Measurements from ENCODE around the gene TNFRSF8.
"Not testable (repeated sequence)": the region's sequence is repeated elsewhere in the genome, so short reads cannot be mapped to it uniquely, and the experiment has no call there.

TNFRSF8 gene

DNA sequence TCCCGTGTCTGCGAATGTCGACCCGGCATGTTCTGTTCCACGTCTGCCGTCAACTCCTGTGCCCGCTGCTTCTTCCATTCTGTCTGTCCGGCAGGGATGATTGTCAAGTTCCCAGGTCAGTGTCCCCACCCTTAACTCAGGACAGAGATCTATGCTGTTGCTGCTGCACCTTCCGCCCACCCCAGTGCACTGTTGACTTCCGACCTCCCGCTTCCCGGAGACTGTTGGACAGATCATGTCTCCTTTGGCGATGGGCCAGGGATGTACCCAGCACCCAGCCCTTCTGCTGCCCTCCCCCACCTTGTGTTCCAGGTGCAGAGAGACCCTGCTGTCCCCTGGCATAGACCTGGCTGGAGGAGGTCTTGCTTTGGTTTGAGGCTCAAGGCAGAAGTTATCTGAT is 41.3 kb downstream of the TNFRSF8 start:
- in situ Hi-C loops (cut with MboI; ENCODE audit: low sequenced_read_pairs, unreplicated experiment) = loop anchor here (25.0 kb wide), 1 partner anchor 508 kb away; the partner anchor contains the start of gene DHRS3
- TF ChIP-seq, protein P1, sequence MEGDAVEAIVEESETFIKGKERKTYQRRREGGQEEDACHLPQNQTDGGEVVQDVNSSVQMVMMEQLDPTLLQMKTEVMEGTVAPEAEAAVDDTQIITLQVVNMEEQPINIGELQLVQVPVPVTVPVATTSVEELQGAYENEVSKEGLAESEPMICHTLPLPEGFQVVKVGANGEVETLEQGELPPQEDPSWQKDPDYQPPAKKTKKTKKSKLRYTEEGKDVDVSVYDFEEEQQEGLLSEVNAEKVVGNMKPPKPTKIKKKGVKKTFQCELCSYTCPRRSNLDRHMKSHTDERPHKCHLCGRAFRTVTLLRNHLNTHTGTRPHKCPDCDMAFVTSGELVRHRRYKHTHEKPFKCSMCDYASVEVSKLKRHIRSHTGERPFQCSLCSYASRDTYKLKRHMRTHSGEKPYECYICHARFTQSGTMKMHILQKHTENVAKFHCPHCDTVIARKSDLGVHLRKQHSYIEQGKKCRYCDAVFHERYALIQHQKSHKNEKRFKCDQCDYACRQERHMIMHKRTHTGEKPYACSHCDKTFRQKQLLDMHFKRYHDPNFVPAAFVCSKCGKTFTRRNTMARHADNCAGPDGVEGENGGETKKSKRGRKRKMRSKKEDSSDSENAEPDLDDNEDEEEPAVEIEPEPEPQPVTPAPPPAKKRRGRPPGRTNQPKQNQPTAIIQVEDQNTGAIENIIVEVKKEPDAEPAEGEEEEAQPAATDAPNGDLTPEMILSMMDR (IDR thresholded peaks at IDR 0.05; ENCODE audit: borderline replicate concordance, control extremely low read depth, extremely low read depth, insufficient read depth, missing control alignments) = no peak
- DNase-seq (ENCODE audit: low spot score) = no peak

DNA sequence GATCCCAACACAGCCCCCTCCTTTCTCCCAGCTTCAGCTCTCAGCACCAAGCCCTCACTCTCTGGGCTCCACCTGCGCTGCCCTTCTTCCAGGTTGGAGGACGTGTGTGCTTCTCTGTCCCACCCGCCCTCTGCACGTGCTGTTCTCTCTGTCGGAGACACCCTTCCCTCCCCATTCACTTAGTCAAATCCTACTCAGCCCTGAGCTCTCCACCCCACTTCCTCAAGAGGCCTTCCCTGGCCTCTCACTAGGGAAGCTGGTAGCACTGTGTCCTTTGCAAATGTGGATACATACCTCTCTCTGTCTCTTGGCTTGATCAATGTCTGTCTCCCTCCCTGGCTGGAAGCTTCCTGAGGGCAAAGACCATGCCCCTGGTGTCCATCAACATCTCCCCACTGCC is 43.0 kb downstream of the TNFRSF8 start:
- TF ChIP-seq, protein P1 (IDR thresholded peaks at IDR 0.05; ENCODE audit: borderline replicate concordance, control extremely low read depth, extremely low read depth, insufficient read depth, missing control alignments) = no peak
- no peak for DNase-seq (ENCODE audit: low spot score)
- in situ Hi-C loops (cut with MboI; ENCODE audit: low sequenced_read_pairs, unreplicated experiment) = loop anchor here (25.0 kb wide), 1 partner anchor 506 kb away; the partner anchor contains the start of gene DHRS3

DNA sequence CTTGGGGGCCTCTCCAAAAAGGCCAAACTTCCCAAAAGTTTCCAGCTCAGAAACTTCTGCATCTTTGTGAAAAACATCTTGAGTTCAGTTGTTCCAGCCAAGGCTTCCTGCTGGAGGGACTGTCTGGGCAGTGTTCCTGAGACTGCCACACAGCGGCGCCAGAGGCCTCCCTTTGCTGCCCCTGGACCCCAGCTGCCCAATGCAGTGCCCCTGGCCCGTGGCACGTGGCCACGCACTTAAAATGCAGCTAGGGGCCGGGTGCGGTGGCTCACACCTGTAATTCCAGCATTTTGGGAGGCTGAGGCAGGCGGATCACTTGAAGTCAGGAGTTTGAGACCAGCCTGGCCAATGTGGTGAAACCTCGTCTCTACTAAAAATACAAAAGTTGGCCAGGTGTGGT is 43.8 kb downstream of the TNFRSF8 start:
- TF ChIP-seq, protein P1 (IDR thresholded peaks at IDR 0.05; ENCODE audit: borderline replicate concordance, control extremely low read depth, extremely low read depth, insufficient read depth, missing control alignments) = peak; percentile 27
- DNase-seq (ENCODE audit: low spot score) = not testable (repeated sequence)
- in situ Hi-C loops (cut with MboI; ENCODE audit: low sequenced_read_pairs, unreplicated experiment) = loop anchor here (25.0 kb wide), 1 partner anchor 505 kb away; the partner anchor contains the start of gene DHRS3

DNA sequence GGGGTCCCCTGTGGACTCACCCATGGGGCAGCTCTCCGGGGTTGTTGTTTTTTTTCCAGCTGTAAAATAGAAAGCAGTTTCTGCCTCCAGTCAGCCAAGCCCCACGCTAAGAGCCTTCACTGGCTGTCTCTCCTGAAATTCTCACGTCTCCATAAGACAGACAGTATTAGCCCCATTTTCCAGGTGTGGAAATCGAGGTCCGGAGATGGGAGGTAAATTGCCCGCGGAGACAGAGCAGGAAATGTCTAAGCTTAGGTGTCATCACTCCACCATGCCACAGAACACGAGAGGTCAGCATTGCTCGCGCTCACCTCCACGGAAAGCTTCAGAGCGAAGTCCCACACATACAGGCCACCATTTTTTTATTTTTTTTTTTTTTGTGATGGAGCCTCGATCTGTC is 44.6 kb downstream of the TNFRSF8 start:
- TF ChIP-seq, protein P1 (IDR thresholded peaks at IDR 0.05; ENCODE audit: borderline replicate concordance, control extremely low read depth, extremely low read depth, insufficient read depth, missing control alignments) = no peak
- in situ Hi-C loops (cut with MboI; ENCODE audit: low sequenced_read_pairs, unreplicated experiment) = loop anchor here (25.0 kb wide), 1 partner anchor 505 kb away; the partner anchor contains the start of gene DHRS3
- no peak for DNase-seq (ENCODE audit: low spot score)

DNA sequence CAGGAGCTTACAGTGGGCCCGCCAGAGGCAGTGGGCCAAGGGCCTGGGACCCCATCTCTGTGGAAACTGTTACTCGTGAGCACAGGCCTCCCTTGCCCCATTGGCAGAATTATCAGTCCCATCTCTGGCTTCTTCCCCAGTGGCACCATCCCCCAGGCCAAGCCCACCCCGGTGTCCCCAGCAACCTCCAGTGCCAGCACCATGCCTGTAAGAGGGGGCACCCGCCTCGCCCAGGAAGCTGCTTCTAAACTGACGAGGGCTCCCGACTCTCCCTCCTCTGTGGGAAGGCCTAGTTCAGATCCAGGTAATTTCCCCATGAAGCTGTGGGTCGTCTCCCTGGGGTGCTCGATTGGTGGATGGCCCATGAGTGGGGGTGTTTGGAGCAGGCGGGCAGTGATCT is 46.8 kb downstream of the TNFRSF8 start:
- TF ChIP-seq, protein P1 (IDR thresholded peaks at IDR 0.05; ENCODE audit: borderline replicate concordance, control extremely low read depth, extremely low read depth, insufficient read depth, missing control alignments) = no peak
- no peak for DNase-seq (ENCODE audit: low spot score)
- in situ Hi-C loops (cut with MboI; ENCODE audit: low sequenced_read_pairs, unreplicated experiment) = loop anchor here (25.0 kb wide), 1 partner anchor 502 kb away; the partner anchor contains the start of gene DHRS3

DNA sequence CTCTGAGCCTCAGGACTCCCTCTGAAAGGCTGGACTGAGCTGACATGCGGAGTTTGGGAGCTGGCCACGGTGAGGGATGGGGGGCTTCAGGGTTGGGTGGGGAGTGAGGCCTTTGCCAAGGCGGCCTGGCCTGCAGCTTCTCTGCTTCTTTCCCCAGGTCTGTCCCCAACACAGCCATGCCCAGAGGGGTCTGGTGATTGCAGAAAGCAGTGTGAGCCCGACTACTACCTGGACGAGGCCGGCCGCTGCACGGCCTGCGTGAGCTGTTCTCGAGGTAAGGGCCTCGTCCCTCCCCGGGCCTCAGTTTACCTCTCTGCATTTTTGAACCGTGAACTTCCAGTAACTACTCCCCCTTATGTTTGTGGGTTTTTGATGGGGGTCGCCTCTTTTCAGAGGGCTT is 48.6 kb downstream of the TNFRSF8 start:
- in situ Hi-C loops (cut with MboI; ENCODE audit: low sequenced_read_pairs, unreplicated experiment) = loop anchor here (25.0 kb wide), 1 partner anchor 501 kb away; the partner anchor contains the start of gene DHRS3
- no peak for DNase-seq (ENCODE audit: low spot score)
- TF ChIP-seq, protein P1 (IDR thresholded peaks at IDR 0.05; ENCODE audit: borderline replicate concordance, control extremely low read depth, extremely low read depth, insufficient read depth, missing control alignments) = no peak

Data from GM13976 (cell line).